ENCODE measurements around the gene CACNA1D.

The CACNA1D gene

DNA sequence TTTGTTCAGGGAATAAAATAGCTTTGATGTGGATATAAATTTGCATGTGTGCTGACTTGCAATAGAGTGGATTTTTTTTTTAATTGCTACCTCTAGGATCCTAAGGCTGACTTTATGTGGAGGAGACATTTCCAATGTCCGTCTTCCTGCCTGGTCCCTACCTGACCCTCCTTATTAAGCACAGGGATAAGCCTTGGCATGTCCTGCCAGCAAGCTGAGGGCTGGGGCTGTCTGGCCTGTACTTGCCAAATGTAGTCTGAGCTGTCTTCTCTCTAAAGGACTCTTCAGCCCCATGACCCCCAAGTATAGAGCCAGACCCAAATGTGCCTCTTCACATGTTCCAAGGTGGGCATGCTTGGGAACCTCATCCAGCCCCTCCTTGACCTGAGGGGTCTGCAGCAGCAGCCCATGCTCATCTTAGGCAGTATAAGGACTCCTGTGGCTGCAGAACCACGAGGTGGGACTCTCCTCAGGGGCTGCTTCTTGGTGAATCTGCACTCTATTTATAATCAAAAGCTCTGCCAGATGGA is 88.8 kb downstream of the CACNA1D start:
- Histone ChIP-seq H3K36me3 (ENCODE audit: low read length) (no peaks in the 10 kb centered on the region), H3K4me2 (ENCODE audit: low read depth, low read length, poor library complexity, severe bottlenecking) (no peak overlapping the region), H3F3A (ENCODE audit: insufficient read depth) (no peaks in the 10 kb centered on the region), H4K20me1 (ENCODE audit: low read depth, low read length) (no peaks in the 10 kb centered on the region), H3K27ac (ENCODE audit: low read depth, low read length) (no peak overlapping the region), H3K9ac (ENCODE audit: low read length) (no peak overlapping the region), H3K9me3 (ENCODE audit: insufficient read depth, low read length) (no peaks in the 10 kb centered on the region), H3K9me2 (replicated peaks; ENCODE audit: insufficient read depth, low read length) (no peaks in the 10 kb centered on the region), H3K27me3 (ENCODE audit: low read length) (no peaks in the 10 kb centered on the region), H3K79me2 (ENCODE audit: insufficient read depth, low read length) (no peaks in the 10 kb centered on the region), H3K4me3 (ENCODE audit: insufficient read depth, low read length, poor library complexity, severe bottlenecking) (no peak overlapping the region), H2AFZ (ENCODE audit: low read depth, low read length, severe bottlenecking) (no peak overlapping the region)
- no peak for TF ChIP-seq EZH2phosphoT487 (conservative IDR thresholded peaks at IDR 0.05; ENCODE audit: low read length)
- TF ChIP-seq, protein P1, sequence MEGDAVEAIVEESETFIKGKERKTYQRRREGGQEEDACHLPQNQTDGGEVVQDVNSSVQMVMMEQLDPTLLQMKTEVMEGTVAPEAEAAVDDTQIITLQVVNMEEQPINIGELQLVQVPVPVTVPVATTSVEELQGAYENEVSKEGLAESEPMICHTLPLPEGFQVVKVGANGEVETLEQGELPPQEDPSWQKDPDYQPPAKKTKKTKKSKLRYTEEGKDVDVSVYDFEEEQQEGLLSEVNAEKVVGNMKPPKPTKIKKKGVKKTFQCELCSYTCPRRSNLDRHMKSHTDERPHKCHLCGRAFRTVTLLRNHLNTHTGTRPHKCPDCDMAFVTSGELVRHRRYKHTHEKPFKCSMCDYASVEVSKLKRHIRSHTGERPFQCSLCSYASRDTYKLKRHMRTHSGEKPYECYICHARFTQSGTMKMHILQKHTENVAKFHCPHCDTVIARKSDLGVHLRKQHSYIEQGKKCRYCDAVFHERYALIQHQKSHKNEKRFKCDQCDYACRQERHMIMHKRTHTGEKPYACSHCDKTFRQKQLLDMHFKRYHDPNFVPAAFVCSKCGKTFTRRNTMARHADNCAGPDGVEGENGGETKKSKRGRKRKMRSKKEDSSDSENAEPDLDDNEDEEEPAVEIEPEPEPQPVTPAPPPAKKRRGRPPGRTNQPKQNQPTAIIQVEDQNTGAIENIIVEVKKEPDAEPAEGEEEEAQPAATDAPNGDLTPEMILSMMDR (IDR thresholded peaks at IDR 0.05; ENCODE audit: insufficient read depth, low read length, poor library complexity, severe bottlenecking), result no peak

DNA sequence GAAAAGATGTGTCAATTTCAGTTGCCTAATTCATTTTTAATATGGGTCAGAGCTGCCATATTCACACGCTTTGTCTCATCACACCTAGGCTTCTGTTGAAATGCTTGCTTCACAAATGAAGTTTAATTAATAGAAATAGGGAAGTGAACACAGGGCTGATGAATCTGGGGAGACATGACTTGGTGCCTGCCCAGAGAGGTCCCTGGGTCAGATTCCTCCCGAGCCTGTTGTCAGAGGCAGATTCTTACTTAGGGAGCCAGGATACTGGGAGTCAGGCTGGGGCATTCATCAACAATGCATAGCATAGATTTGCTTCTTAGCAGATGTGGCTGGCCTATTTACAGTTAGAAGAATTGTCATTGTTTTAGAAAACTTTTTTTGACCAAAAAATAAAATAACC is 90.6 kb downstream of the CACNA1D start:
- no peaks in the 10 kb centered on the region for H3K36me3 ChIP-seq (ENCODE audit: low read length)
- H3K27me3 ChIP-seq (ENCODE audit: low read length), result no peaks in the 10 kb centered on the region; the same call in 1 of the 2 replicates
- H3K4me2 ChIP-seq (ENCODE audit: low read depth, low read length, poor library complexity, severe bottlenecking), result no peak overlapping the region
- no peak for TF ChIP-seq EZH2phosphoT487 (conservative IDR thresholded peaks at IDR 0.05; ENCODE audit: low read length)
- TF ChIP-seq, protein P1 (IDR thresholded peaks at IDR 0.05; ENCODE audit: insufficient read depth, low read length, poor library complexity, severe bottlenecking), result no peak
- H2AFZ ChIP-seq (ENCODE audit: low read depth, low read length, severe bottlenecking), result no peak overlapping the region
- H4K20me1 ChIP-seq (ENCODE audit: low read depth, low read length), result no peaks in the 10 kb centered on the region
- no peak overlapping the region for H3K27ac ChIP-seq (ENCODE audit: low read depth, low read length)
- no peaks in the 10 kb centered on the region for H3K9me2 ChIP-seq (replicated peaks; ENCODE audit: insufficient read depth, low read length)
- H3K9ac ChIP-seq (ENCODE audit: low read length), result no peak overlapping the region
- no peaks in the 10 kb centered on the region for H3K9me3 ChIP-seq (ENCODE audit: insufficient read depth, low read length)
- H3K79me2 ChIP-seq (ENCODE audit: insufficient read depth, low read length), result no peaks in the 10 kb centered on the region
- no peaks in the 10 kb centered on the region for H3F3A ChIP-seq (ENCODE audit: insufficient read depth)
- no peak overlapping the region for H3K4me3 ChIP-seq (ENCODE audit: insufficient read depth, low read length, poor library complexity, severe bottlenecking)

DNA sequence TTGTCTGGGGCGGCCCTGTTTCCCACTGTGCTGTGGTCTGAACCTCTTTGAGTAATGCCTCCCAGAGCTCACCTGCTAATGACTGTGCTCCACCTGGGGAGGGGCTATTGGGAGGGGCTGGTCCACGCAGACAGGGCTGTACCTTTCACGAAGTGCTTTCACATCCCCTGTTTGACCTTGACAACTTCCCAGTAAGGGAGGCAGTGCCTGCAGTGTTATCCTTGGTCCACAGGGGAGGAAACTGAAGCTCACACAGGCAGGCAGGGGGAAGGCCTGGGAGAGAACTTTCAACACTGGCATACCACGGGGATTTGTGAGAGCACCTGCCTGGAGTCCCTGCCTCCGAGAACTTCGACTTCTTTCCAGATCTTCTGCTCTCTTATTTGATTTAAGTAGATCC is 91.2 kb downstream of the CACNA1D start:
- Histone ChIP-seq H4K20me1 (ENCODE audit: low read depth, low read length) (no peaks in the 10 kb centered on the region), H3K9ac (ENCODE audit: low read length) (no peak overlapping the region), H3K9me3 (ENCODE audit: insufficient read depth, low read length) (no peaks in the 10 kb centered on the region), H3K36me3 (ENCODE audit: low read length) (no peaks in the 10 kb centered on the region), H3K27me3 (ENCODE audit: low read length) (no peaks in the 10 kb centered on the region; the same call in 1 of the 2 replicates), H3F3A (ENCODE audit: insufficient read depth) (no peaks in the 10 kb centered on the region), H2AFZ (ENCODE audit: low read depth, low read length, severe bottlenecking) (no peak overlapping the region), H3K79me2 (ENCODE audit: insufficient read depth, low read length) (no peaks in the 10 kb centered on the region), H3K27ac (ENCODE audit: low read depth, low read length) (no peak overlapping the region), H3K4me2 (ENCODE audit: low read depth, low read length, poor library complexity, severe bottlenecking) (no peak overlapping the region), H3K4me3 (ENCODE audit: insufficient read depth, low read length, poor library complexity, severe bottlenecking) (no peak overlapping the region), H3K9me2 (replicated peaks; ENCODE audit: insufficient read depth, low read length) (no peaks in the 10 kb centered on the region)
- TF ChIP-seq, protein P1 (IDR thresholded peaks at IDR 0.05; ENCODE audit: insufficient read depth, low read length, poor library complexity, severe bottlenecking), result no peak
- no peak for TF ChIP-seq EZH2phosphoT487 (conservative IDR thresholded peaks at IDR 0.05; ENCODE audit: low read length)

All from SU-DHL-6 (cell line).